Panc1 (cell line): ENCODE measurements around the gene ENTPD8.

Experiments
- POLR2AphosphoS5 ChIP-seq: IDR thresholded peaks from 2 replicates; pipeline ENCODE4 v1.6.1; 2012; ENCODE audit warnings: mild to moderate bottlenecking, low read depth, low read length, moderate library complexity
- SIN3A ChIP-seq: IDR thresholded peaks from 2 replicates; pipeline ENCODE4 v1.6.1; 2012; ENCODE audit warnings: low read depth, mild to moderate bottlenecking, low read length, moderate library complexity, borderline replicate concordance; ENCODE audit not compliant: insufficient read depth
- TF ChIP-seq, protein P1 (sequence below): fragments of 450-650 bp; IDR thresholded peaks from 2 replicates; pipeline ENCODE4 v1.5.1; 2017; ENCODE audit warnings: mild to moderate bottlenecking
- TF ChIP-seq, protein P2 (sequence below), 2 experiments: IDR thresholded peaks; 2 replicates each; pipeline ENCODE4 v1.6.1; 2011 to 2012; ENCODE audit warnings: low read depth in 2 of 2, control low read depth in 1 of 2, low read length in 1 of 2, mild to moderate bottlenecking in 1 of 2, moderate library complexity in 1 of 2; ENCODE audit not compliant: insufficient read depth in 1 of 2

DNA sequence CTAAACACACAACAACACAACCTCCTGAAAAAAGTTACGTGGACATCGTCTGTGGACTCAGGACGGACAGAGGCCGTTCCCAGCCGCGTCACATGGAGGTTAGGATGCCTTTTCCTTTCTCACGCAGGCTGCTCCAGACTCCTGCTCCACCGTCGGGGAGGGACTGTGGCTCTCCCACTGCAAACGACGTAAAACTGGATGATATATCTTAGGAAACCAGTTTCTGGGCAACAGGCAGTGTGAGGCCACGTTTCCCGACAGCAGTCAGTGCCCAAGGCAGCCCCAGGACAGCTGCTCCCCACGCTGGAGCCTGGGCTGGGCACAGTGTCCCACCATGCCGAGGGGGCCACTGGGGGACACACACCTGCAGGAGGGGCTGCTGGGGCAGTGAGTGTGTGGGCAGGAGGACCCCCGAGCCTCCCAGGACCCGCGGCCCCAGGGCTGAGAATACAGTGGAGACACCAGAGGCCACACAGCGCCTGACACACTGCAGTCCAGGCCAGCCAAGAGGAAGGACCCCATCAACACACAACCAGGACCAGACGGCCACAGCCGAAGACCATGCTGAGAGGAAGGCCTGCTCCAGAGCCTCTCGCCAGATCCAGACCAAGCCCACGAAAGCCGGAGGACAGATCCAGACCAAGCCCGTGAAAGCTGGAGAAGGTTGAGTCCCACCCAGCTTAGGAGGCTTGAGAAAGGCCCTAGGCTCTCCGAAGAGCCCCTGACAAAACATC lies 44.4 kb downstream of the ENTPD8 start:
- TF ChIP-seq, protein P1, sequence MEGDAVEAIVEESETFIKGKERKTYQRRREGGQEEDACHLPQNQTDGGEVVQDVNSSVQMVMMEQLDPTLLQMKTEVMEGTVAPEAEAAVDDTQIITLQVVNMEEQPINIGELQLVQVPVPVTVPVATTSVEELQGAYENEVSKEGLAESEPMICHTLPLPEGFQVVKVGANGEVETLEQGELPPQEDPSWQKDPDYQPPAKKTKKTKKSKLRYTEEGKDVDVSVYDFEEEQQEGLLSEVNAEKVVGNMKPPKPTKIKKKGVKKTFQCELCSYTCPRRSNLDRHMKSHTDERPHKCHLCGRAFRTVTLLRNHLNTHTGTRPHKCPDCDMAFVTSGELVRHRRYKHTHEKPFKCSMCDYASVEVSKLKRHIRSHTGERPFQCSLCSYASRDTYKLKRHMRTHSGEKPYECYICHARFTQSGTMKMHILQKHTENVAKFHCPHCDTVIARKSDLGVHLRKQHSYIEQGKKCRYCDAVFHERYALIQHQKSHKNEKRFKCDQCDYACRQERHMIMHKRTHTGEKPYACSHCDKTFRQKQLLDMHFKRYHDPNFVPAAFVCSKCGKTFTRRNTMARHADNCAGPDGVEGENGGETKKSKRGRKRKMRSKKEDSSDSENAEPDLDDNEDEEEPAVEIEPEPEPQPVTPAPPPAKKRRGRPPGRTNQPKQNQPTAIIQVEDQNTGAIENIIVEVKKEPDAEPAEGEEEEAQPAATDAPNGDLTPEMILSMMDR = no peak
- TF ChIP-seq SIN3A (no peak), POLR2AphosphoS5 (no peak)
- TF ChIP-seq, protein P2, sequence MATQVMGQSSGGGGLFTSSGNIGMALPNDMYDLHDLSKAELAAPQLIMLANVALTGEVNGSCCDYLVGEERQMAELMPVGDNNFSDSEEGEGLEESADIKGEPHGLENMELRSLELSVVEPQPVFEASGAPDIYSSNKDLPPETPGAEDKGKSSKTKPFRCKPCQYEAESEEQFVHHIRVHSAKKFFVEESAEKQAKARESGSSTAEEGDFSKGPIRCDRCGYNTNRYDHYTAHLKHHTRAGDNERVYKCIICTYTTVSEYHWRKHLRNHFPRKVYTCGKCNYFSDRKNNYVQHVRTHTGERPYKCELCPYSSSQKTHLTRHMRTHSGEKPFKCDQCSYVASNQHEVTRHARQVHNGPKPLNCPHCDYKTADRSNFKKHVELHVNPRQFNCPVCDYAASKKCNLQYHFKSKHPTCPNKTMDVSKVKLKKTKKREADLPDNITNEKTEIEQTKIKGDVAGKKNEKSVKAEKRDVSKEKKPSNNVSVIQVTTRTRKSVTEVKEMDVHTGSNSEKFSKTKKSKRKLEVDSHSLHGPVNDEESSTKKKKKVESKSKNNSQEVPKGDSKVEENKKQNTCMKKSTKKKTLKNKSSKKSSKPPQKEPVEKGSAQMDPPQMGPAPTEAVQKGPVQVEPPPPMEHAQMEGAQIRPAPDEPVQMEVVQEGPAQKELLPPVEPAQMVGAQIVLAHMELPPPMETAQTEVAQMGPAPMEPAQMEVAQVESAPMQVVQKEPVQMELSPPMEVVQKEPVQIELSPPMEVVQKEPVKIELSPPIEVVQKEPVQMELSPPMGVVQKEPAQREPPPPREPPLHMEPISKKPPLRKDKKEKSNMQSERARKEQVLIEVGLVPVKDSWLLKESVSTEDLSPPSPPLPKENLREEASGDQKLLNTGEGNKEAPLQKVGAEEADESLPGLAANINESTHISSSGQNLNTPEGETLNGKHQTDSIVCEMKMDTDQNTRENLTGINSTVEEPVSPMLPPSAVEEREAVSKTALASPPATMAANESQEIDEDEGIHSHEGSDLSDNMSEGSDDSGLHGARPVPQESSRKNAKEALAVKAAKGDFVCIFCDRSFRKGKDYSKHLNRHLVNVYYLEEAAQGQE (IDR thresholded peaks at IDR 0.05; ENCODE audit: insufficient read depth in 1 of 2, low read depth in 2 of 2, low read length in 1 of 2) = no peak
